Hepatocyte (in vitro differentiated cells): ENCODE measurements around the gene STX11. TPM values are rescaled to one million over a fixed set of nuclear protein-coding genes. Genes with fewer than 3 reads are reported as not detected.

Experiments used
- DNase-seq: peaks from one replicate; pipeline ENCODE4 v3.0.0-alpha.2; 2016; ENCODE audit warnings: low spot score
- H2AFZ ChIP-seq: fragments of 200-600 bp; sonication (generic); 2 replicates; pipeline ENCODE4 v1.6.0; 2016; ENCODE audit warnings: antibody characterized with exemption, mild to moderate bottlenecking
- H3K27ac ChIP-seq: fragments of 200-600 bp; sonication (generic); 2 replicates; pipeline ENCODE4 v1.5.1; 2016; ENCODE audit warnings: mild to moderate bottlenecking
- H3K27me3 ChIP-seq: fragments of 200-600 bp; sonication (generic); 2 replicates; pipeline ENCODE4 v1.6.1; 2016
- H3K36me3 ChIP-seq: fragments of 200-600 bp; sonication (generic); replicated peaks from 2 replicates; pipeline ENCODE4 v1.5.1; 2016; ENCODE audit warnings: low read depth; ENCODE audit not compliant: insufficient read depth
- H3K4me1 ChIP-seq: fragments of 200-600 bp; sonication (generic); 2 replicates; pipeline ENCODE4 v1.5.1; 2016; ENCODE audit warnings: mild to moderate bottlenecking, moderate library complexity; ENCODE audit not compliant: insufficient read depth
- H3K4me2 ChIP-seq: fragments of 200-600 bp; sonication (generic); 2 replicates; pipeline ENCODE4 v1.6.0; 2016
- H3K4me3 ChIP-seq: fragments of 200-600 bp; sonication (generic); 2 replicates; pipeline ENCODE4 v1.5.1; 2016; ENCODE audit warnings: mild to moderate bottlenecking
- H3K79me2 ChIP-seq: fragments of 200-600 bp; sonication (generic); 2 replicates; pipeline ENCODE4 v1.6.0; 2017; ENCODE audit warnings: mild to moderate bottlenecking
- H3K9me2 ChIP-seq: fragments of 200-600 bp; sonication (generic); replicated peaks from 2 replicates; pipeline ENCODE4 v1.6.0; 2017; ENCODE audit warnings: mild to moderate bottlenecking; ENCODE audit not compliant: insufficient read depth
- H3K9me3 ChIP-seq: fragments of 200-600 bp; sonication (generic); 2 replicates; pipeline ENCODE4 v1.5.1; 2016; ENCODE audit warnings: low read depth, mild to moderate bottlenecking
- H4K20me1 ChIP-seq: fragments of 200-600 bp; sonication (generic); 2 replicates; pipeline ENCODE4 v1.6.0; 2016; ENCODE audit warnings: mild to moderate bottlenecking; ENCODE audit not compliant: insufficient read depth, poor library complexity, severe bottlenecking
- EZH2 ChIP-seq: fragments of 200-600 bp; sonication (generic); IDR thresholded peaks from 2 replicates; pipeline ENCODE4 v1.6.1; 2016; ENCODE audit warnings: antibody characterized with exemption, mild to moderate bottlenecking, borderline replicate concordance
- EZH2phosphoT487 ChIP-seq: fragments of 200-600 bp; sonication (generic); IDR thresholded peaks from one replicate; pipeline ENCODE4 v1.6.1; 2018; ENCODE audit warnings: antibody characterized with exemption, mild to moderate bottlenecking, low read depth, moderate library complexity; ENCODE audit not compliant: unreplicated experiment, severe bottlenecking
- WGBS: methylation state at CpG from one replicate; pipeline ENCODE4 v1.1.6; 2016; ENCODE audit warnings: low lambda C conversion rate; ENCODE audit errors: missing lambda C conversion rate; 5-methylcytosine and 5-hydroxymethylcytosine counted together
- polyA plus RNA-seq: library from polyadenylated mRNA; unstranded; fragments of >200 nt; fragmentation: Nextera tagmentation; extraction: Ambion mirVana; gene quantifications from 2 replicates; pipeline ENCODE4 v1.2.1, GENCODE V29; 2016
- total RNA-seq: library from RNA; depleted of rRNA; stranded (reverse); fragments of >200 nt; gene quantifications from 2 replicates; pipeline ENCODE4 v1.2.3, GENCODE V29; 2014
- TF ChIP-seq, protein P1 (sequence below): fragments of 200-600 bp; sonication (generic); IDR thresholded peaks from 2 replicates; pipeline ENCODE4 v1.5.1; 2016; ENCODE audit warnings: antibody characterized with exemption, mild to moderate bottlenecking; ENCODE audit not compliant: poor library complexity

Gene STX11
- total and polyA plus RNA-seq, 2 experiments from 2014 or later = 0.27 to 0.48 TPM

DNA sequence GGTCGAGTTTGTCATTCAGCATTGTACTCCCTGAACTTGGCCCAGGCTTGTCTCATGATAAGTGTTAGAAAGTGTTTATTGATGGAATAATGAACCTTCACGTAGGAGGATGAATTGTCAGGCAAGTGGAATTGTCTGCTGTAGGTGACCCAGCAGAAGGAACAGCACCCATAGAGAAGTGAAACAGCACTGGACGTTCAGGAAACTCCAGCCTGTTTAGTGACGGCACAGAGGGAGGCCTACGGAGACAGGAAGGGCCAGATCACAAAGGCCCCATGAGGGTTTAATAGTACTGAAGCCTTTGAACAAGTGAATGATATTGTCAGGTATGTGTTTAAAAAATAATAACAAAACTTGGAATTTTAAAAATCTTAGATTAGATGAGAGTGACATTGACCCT lies 2.9 kb downstream of the STX11 start:
- Histone ChIP-seq H2AFZ (no peak overlapping the region), H3K79me2 (no peaks in the 10 kb centered on the region), H3K4me3 (no peak overlapping the region), H3K36me3 (no peaks in the 10 kb centered on the region), H3K27ac (no peak overlapping the region), H3K4me1 (peaks cover 20% of the 10 kb centered on the region), H3K9me3 (no peaks in the 10 kb centered on the region), H4K20me1 (no peaks in the 10 kb centered on the region), H3K4me2 (no peak overlapping the region), H3K9me2 (no peaks in the 10 kb centered on the region), H3K27me3 (peaks cover 41% of the 10 kb centered on the region)
- WGBS = 95% methylated on average over 5 of the region's 5 CpGs
- no peak for DNase-seq
- TF ChIP-seq EZH2 = no peak

DNA sequence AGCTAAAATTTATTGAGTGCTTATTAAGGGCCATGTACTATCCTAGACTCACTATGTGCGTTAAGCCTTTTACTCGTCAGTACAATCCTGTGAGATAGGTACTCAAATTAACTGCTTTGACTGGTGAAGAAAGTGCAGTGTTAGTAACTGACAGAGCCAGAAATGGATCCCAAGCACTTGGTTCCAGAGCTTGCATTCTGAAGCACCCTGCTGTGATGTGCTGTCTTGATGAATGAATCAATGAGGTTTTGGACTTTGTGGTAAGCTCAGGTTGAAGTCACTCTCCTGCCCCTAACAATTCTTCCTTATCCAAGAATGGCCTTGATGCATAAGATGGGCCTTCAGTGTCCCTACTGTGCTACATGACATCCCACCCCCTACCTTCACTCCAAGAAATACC lies 3.7 kb downstream of the STX11 start:
- no peaks in the 10 kb centered on the region for H4K20me1 ChIP-seq
- H3K36me3 ChIP-seq = no peaks in the 10 kb centered on the region
- H3K79me2 ChIP-seq = no peaks in the 10 kb centered on the region
- peaks cover 26% of the 10 kb centered on the region for H3K4me1 ChIP-seq
- no peak overlapping the region for H3K4me2 ChIP-seq
- no peak for DNase-seq
- TF ChIP-seq EZH2phosphoT487 (no peak), EZH2 (no peak)
- TF ChIP-seq, protein P1, sequence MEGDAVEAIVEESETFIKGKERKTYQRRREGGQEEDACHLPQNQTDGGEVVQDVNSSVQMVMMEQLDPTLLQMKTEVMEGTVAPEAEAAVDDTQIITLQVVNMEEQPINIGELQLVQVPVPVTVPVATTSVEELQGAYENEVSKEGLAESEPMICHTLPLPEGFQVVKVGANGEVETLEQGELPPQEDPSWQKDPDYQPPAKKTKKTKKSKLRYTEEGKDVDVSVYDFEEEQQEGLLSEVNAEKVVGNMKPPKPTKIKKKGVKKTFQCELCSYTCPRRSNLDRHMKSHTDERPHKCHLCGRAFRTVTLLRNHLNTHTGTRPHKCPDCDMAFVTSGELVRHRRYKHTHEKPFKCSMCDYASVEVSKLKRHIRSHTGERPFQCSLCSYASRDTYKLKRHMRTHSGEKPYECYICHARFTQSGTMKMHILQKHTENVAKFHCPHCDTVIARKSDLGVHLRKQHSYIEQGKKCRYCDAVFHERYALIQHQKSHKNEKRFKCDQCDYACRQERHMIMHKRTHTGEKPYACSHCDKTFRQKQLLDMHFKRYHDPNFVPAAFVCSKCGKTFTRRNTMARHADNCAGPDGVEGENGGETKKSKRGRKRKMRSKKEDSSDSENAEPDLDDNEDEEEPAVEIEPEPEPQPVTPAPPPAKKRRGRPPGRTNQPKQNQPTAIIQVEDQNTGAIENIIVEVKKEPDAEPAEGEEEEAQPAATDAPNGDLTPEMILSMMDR = no peak
- 92% methylated on average over 2 of the region's 2 CpGs for WGBS
- H3K4me3 ChIP-seq = no peak overlapping the region
- H3K9me3 ChIP-seq = no peaks in the 10 kb centered on the region
- peaks cover 33% of the 10 kb centered on the region for H3K27me3 ChIP-seq
- no peaks in the 10 kb centered on the region for H3K9me2 ChIP-seq
- no peak overlapping the region for H3K27ac ChIP-seq
- H2AFZ ChIP-seq = no peak overlapping the region

DNA sequence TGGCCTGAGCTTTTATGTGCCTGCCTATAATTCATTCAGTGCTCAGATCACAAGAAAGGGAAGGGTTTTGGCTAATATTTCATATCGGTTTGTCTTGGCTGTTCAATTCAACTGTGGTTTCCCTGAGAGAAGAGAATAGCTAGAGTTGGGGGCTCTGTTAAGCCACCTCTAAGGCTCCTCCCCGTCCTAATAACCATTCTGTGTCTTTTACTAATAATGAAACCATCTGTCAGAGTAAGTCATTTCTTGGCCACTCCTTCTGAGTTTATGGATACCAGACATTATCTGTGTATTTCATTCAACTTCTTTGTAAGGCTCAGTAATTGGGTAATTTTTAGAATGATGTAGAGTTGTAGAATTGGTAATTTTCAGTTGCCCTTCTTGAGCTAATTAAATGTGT lies 5.2 kb downstream of the STX11 start:
- no peak for TF ChIP-seq EZH2phosphoT487
- no peak for TF ChIP-seq EZH2
- TF ChIP-seq, protein P1 = no peak
- Histone ChIP-seq H3K36me3 (no peaks in the 10 kb centered on the region), H2AFZ (no peak overlapping the region), H3K27ac (no peak overlapping the region), H3K4me3 (no peak overlapping the region), H3K9me2 (no peaks in the 10 kb centered on the region), H3K27me3 (peaks cover 22% of the 10 kb centered on the region), H4K20me1 (no peaks in the 10 kb centered on the region), H3K4me2 (no peak overlapping the region), H3K4me1 (peaks cover 22% of the 10 kb centered on the region), H3K9me3 (no peaks in the 10 kb centered on the region), H3K79me2 (no peaks in the 10 kb centered on the region)
- DNase-seq = no peak
- WGBS = 78% methylated on average over 2 of the region's 2 CpGs

DNA sequence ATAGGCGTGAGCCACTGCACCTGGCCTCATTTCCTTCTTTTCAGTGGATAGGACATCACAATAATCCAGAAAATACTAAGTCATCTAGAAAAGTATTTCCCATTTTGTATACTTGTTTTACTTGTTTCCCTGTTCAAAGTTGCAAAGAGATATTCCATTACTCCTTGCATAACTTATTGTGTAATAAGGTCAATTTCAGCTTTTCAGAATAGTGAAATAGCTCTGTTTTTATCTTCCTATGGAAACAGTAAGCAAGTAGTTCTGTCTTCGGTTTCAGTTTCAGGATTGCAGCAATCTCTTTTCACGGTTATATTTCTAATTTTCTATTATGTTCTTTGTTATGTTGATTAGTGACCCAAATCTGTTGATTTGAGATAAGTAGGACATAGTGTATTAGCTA lies 6.0 kb downstream of the STX11 start:
- H3K4me3 ChIP-seq = no peak overlapping the region
- no peak overlapping the region for H3K4me2 ChIP-seq
- H3K9me2 ChIP-seq = no peaks in the 10 kb centered on the region
- H3K36me3 ChIP-seq = no peaks in the 10 kb centered on the region
- DNase-seq = no peak
- H3K79me2 ChIP-seq = no peaks in the 10 kb centered on the region
- peaks cover 15% of the 10 kb centered on the region for H3K27me3 ChIP-seq
- 86% methylated on average over 3 of the region's 3 CpGs for WGBS
- TF ChIP-seq EZH2 (no peak), EZH2phosphoT487 (no peak)
- TF ChIP-seq, protein P1 = no peak
- no peaks in the 10 kb centered on the region for H4K20me1 ChIP-seq
- H3K27ac ChIP-seq = no peak overlapping the region
- H3K4me1 ChIP-seq = peaks cover 14% of the 10 kb centered on the region
- H3K9me3 ChIP-seq = no peaks in the 10 kb centered on the region
- H2AFZ ChIP-seq = no peak overlapping the region
